Mesodermal cell (in vitro differentiated cells): ENCODE results near the gene STAB2.

Experiments used
- H3K27ac ChIP-seq: 2 replicates; pipeline ENCODE4 v1.7.0; 2013; ENCODE audit warnings: mild to moderate bottlenecking, low read depth, low read length, moderate library complexity; ENCODE audit not compliant: severe bottlenecking
- H3K36me3 ChIP-seq: 2 replicates; pipeline ENCODE4 v1.7.1; 2013; ENCODE audit warnings: mild to moderate bottlenecking, low read length, moderate library complexity; ENCODE audit not compliant: control insufficient read depth, insufficient read depth
- H3K4me1 ChIP-seq: one replicate; pipeline ENCODE4 v1.7.1; 2013; ENCODE audit warnings: mild to moderate bottlenecking, low read length; ENCODE audit not compliant: insufficient read depth, control insufficient read depth, poor library complexity, severe bottlenecking
- H3K4me3 ChIP-seq: 2 replicates; pipeline ENCODE4 v1.7.0; 2013; ENCODE audit warnings: low read length, control low read depth, mild to moderate bottlenecking; ENCODE audit not compliant: insufficient read depth, poor library complexity, severe bottlenecking; ENCODE audit errors: extremely low read depth
- H3K9me3 ChIP-seq: 2 replicates; pipeline ENCODE4 v1.7.1; 2013; ENCODE audit warnings: mild to moderate bottlenecking, low read length, moderate library complexity; ENCODE audit not compliant: control insufficient read depth
- WGBS, 2 experiments: methylation state at CpG; one replicate each; pipeline ENCODE4 v1.1.5; 2013; ENCODE audit warnings: missing lambda C conversion rate in 2 of 2; ENCODE audit not compliant: insufficient coverage in 2 of 2; 5-methylcytosine and 5-hydroxymethylcytosine counted together

STAB2 gene

GRCh38 chr12:103743788-103744187 is 156.7 kb downstream of the STAB2 start:
- Histone ChIP-seq H3K4me1 (no peaks in the 10 kb centered on the region), H3K36me3 (no peaks in the 10 kb centered on the region), H3K27ac (no peak overlapping the region), H3K9me3 (no peaks in the 10 kb centered on the region), H3K4me3 (no peak overlapping the region)
- 86 to 100% methylated on average over 1 to 2 of the region's 3 CpGs for WGBS, 2 experiments

GRCh38 chr12:103745962-103746361 is 158.9 kb downstream of the STAB2 start:
- H3K9me3 ChIP-seq: no peaks in the 10 kb centered on the region
- H3K4me3 ChIP-seq: no peak overlapping the region
- no peak overlapping the region for H3K27ac ChIP-seq
- WGBS, 2 experiments: 100% methylated on average over 1 of the region's 2 CpGs; no CpG with 5 or more reads in 1 of the 2 experiments
- H3K4me1 ChIP-seq: no peaks in the 10 kb centered on the region
- H3K36me3 ChIP-seq: no peaks in the 10 kb centered on the region

GRCh38 chr12:103748002-103748401 is 160.9 kb downstream of the STAB2 start:
- WGBS, 2 experiments: 66 to 91% methylated on average over 2 of the region's 2 CpGs
- Histone ChIP-seq H3K36me3 (no peaks in the 10 kb centered on the region), H3K9me3 (no peaks in the 10 kb centered on the region), H3K4me1 (no peaks in the 10 kb centered on the region), H3K27ac (no peak overlapping the region), H3K4me3 (no peak overlapping the region)

GRCh38 chr12:103748875-103749274 is 161.8 kb downstream of the STAB2 start:
- Histone ChIP-seq H3K9me3 (no peaks in the 10 kb centered on the region), H3K4me3 (no peak overlapping the region), H3K27ac (no peak overlapping the region), H3K36me3 (no peaks in the 10 kb centered on the region), H3K4me1 (no peaks in the 10 kb centered on the region)
- 95 to 96% methylated on average over 8 to 12 of the region's 12 CpGs for whole genome bisulfite sequencing, 2 experiments

- H3K27ac ChIP-seq: no peak overlapping the region
- H3K36me3 ChIP-seq: no peaks in the 10 kb centered on the region
- WGBS, 2 experiments: 86 to 100% methylated on average over 1 of the region's 1 CpG
- no peaks in the 10 kb centered on the region for H3K9me3 ChIP-seq
- H3K4me3 ChIP-seq: no peak overlapping the region
- no peaks in the 10 kb centered on the region for H3K4me1 ChIP-seq
Measured at GRCh38 chr12:103751171-103751570, 164.1 kb downstream of the STAB2 start.

- Histone ChIP-seq H3K27ac (no peak overlapping the region), H3K4me3 (no peak overlapping the region), H3K9me3 (no peaks in the 10 kb centered on the region), H3K4me1 (no peaks in the 10 kb centered on the region), H3K36me3 (no peaks in the 10 kb centered on the region)
- WGBS, 2 experiments: 100% methylated on average over 1 of the region's 2 CpGs
Measured at GRCh38 chr12:103751600-103751999, 164.5 kb downstream of the STAB2 start.

- Histone ChIP-seq H3K36me3 (no peaks in the 10 kb centered on the region), H3K9me3 (no peaks in the 10 kb centered on the region), H3K4me1 (no peaks in the 10 kb centered on the region), H3K4me3 (no peak overlapping the region), H3K27ac (no peak overlapping the region)
- 0 to 50% methylated on average over 1 to 2 of the region's 3 CpGs for WGBS, 2 experiments
Measured at GRCh38 chr12:103755425-103755824, 168.4 kb downstream of the STAB2 start.

GRCh38 chr12:103756443-103756842 is 169.4 kb downstream of the STAB2 start:
- no peaks in the 10 kb centered on the region for H3K4me1 ChIP-seq
- WGBS, 2 experiments: 82 to 88% methylated on average over 1 to 4 of the region's 5 CpGs
- H3K4me3 ChIP-seq: no peak overlapping the region

GRCh38 chr12:103757248-103757647 is 170.2 kb downstream of the STAB2 start:
- 80 to 83% methylated on average over 1 of the region's 1 CpG for WGBS, 2 experiments
- Histone ChIP-seq H3K36me3 (no peaks in the 10 kb centered on the region), H3K4me3 (no peak overlapping the region), H3K9me3 (no peaks in the 10 kb centered on the region), H3K4me1 (no peaks in the 10 kb centered on the region), H3K27ac (no peak overlapping the region)

More at GRCh38 chr12:103756443-103756842, 169.4 kb downstream of the STAB2 start:
- Histone ChIP-seq H3K27ac (no peak overlapping the region), H3K9me3 (no peaks in the 10 kb centered on the region), H3K36me3 (no peaks in the 10 kb centered on the region)

GRCh38 chr12:103758310-103759089 is 171.4 kb downstream of the STAB2 start:
- Histone ChIP-seq H3K9me3 (no peaks in the 10 kb centered on the region), H3K27ac (no peak overlapping the region), H3K4me1 (no peaks in the 10 kb centered on the region), H3K36me3 (peaks cover 2% of the 10 kb centered on the region), H3K4me3 (no peak overlapping the region)
- 91% methylated on average over 7 to 9 of the region's 10 CpGs for WGBS, 2 experiments

- peaks cover 4% of the 10 kb centered on the region for H3K36me3 ChIP-seq
- WGBS, 2 experiments: 97 to 98% methylated on average over 4 to 5 of the region's 5 CpGs
Measured at GRCh38 chr12:103762473-103762872, 175.4 kb downstream of the STAB2 start.

More at GRCh38 chr12:103762473-103762872, 175.4 kb downstream of the STAB2 start:
- H3K4me1 ChIP-seq: no peaks in the 10 kb centered on the region
- H3K4me3 ChIP-seq: no peak overlapping the region
- H3K27ac ChIP-seq: no peak overlapping the region
- no peaks in the 10 kb centered on the region for H3K9me3 ChIP-seq
